K562 (cell line): ENCODE measurements around the gene CNOT4. TPM values are rescaled to one million over a fixed set of nuclear protein-coding genes. Genes with fewer than 3 reads are reported as not detected.
"Not testable (repeated sequence)": the region's sequence is repeated elsewhere in the genome, so short reads cannot be mapped to it uniquely, and the experiment has no call there.

ENCODE experiments used
- ATAC-seq: fragments of 200-7000 bp; cut with Tn5 transposase; 3 replicates; pipeline ENCODE4 v1.9.1; 2020; ENCODE audit warnings: moderate library complexity
- BruUV-seq: library from RNA; stranded (reverse); fragments of 400-500 nt; replicated peaks from 2 replicates; lab custom pipeline; 2021; lab: Mats Ljungman, UMichigan
- CTCF ChIA-PET: fragments of 300-600 bp; formaldehyde crosslinking; extraction: SDS; loops from one replicate; lab custom pipeline; 2021; ENCODE audit warnings: low intra/inter-chr PET ratio; lab: Yijun Ruan, JAX
- POLR2A ChIA-PET: fragments of 300-600, 350-650 bp; sonication (Branson Sonifier 250); formaldehyde crosslinking; extraction: SDS; loops from one replicate; lab custom pipeline; 2021; ENCODE audit warnings: antibody characterized with exemption, inconsistent platforms; lab: Yijun Ruan, JAX
- DNase-seq, 4 experiments: peaks; one replicate each; pipeline versions ENCODE4 v3.0.0 to v3.0.0-alpha.2; 2011 to 2018; ENCODE audit warnings: low spot score in 3 of 4, mixed read lengths in 3 of 4; ENCODE audit errors: extremely low read depth in 1 of 4
- FAIRE-seq: peaks from 2 replicates; lab custom pipeline; 2011; peaks lifted over from hg19 to GRCh38; lab: Jason Lieb, UNC
- H2AFZ ChIP-seq: 2 replicates; pipeline ENCODE4 v1.6.0; 2011; ENCODE audit warnings: low read depth, low read length, control low read depth, inconsistent platforms
- H3K27ac ChIP-seq: fragments of 200-600 bp; 3 replicates; pipeline ENCODE4 v1.8.0; 2011; ENCODE audit warnings: low read depth, mild to moderate bottlenecking, control low read depth, inconsistent platforms, low read length, moderate library complexity, mixed read lengths; ENCODE audit errors: extremely low read depth
- H3K27me3 ChIP-seq, 2 experiments: fragments of 300-600 bp in 1 of 2; 2 replicates in 1 of 2; 3 replicates in 1 of 2; pipeline versions ENCODE4 v1.6.0 to v1.8.0; 2011; ENCODE audit warnings: inconsistent platforms in 2 of 2, low read length in 2 of 2, mild to moderate bottlenecking in 1 of 2, mixed read lengths in 1 of 2, moderate library complexity in 1 of 2; ENCODE audit not compliant: control insufficient read depth in 2 of 2, insufficient read depth in 2 of 2
- H3K36me3 ChIP-seq: fragments of 300-600 bp; 3 replicates; pipeline ENCODE4 v1.8.0; 2011; ENCODE audit warnings: mild to moderate bottlenecking, low read length, inconsistent platforms; ENCODE audit not compliant: control insufficient read depth, insufficient read depth
- H3K4me1 ChIP-seq, 2 experiments: fragments of 200-600 bp in 1 of 2; replicated peaks in 1 of 2; 2 replicates in 1 of 2; 3 replicates in 1 of 2; pipeline versions ENCODE4 v1.5.1 to v1.8.0; 2011; ENCODE audit warnings: inconsistent platforms in 2 of 2, low read length in 2 of 2, mild to moderate bottlenecking in 1 of 2, mixed read lengths in 1 of 2, moderate library complexity in 1 of 2; ENCODE audit not compliant: control insufficient read depth in 2 of 2, insufficient read depth in 2 of 2
- H3K4me2 ChIP-seq: 2 replicates; pipeline ENCODE4 v1.6.1; 2011; ENCODE audit warnings: low read length, control low read depth, inconsistent platforms, mixed read lengths; ENCODE audit not compliant: insufficient read depth
- H3K4me3 ChIP-seq: fragments of 200-600 bp; sonication (generic), shearing (Covaris generic); 2 replicates; pipeline ENCODE4 v1.5.1; 2016; ENCODE audit warnings: control low read depth, inconsistent platforms
- H3K79me2 ChIP-seq: fragments of 200-600 bp; 3 replicates; pipeline ENCODE4 v1.8.0; 2011; ENCODE audit warnings: low read length, inconsistent platforms; ENCODE audit not compliant: control insufficient read depth, insufficient read depth
- H3K9ac ChIP-seq, 2 experiments: 2 replicates each; pipeline versions ENCODE4 v1.6.0 to v1.6.1; 2011; ENCODE audit warnings: low read depth in 2 of 2, low read length in 2 of 2, control low read depth in 1 of 2, inconsistent platforms in 1 of 2, mild to moderate bottlenecking in 1 of 2, mixed read lengths in 1 of 2; ENCODE audit not compliant: insufficient read depth in 1 of 2
- H3K9me1 ChIP-seq: one replicate; pipeline ENCODE4 v1.6.0; 2011; ENCODE audit warnings: inconsistent platforms, mild to moderate bottlenecking, low read length, moderate library complexity; ENCODE audit not compliant: control insufficient read depth, insufficient read depth
- H3K9me3 ChIP-seq: replicated peaks from 2 replicates; pipeline ENCODE4 v1.5.1; 2011; ENCODE audit warnings: low read depth, low read length, inconsistent platforms; ENCODE audit not compliant: control insufficient read depth, insufficient read depth
- H4K20me1 ChIP-seq: replicated peaks from 2 replicates; pipeline ENCODE4 v1.6.1; 2011; ENCODE audit warnings: low read length, inconsistent platforms, mixed read lengths; ENCODE audit not compliant: control insufficient read depth, insufficient read depth
- CEBPB ChIP-seq: fragments of 450-650 bp; IDR thresholded peaks from 2 replicates; pipeline ENCODE4 v1.6.1; 2016; ENCODE audit warnings: missing genetic modification characterization, missing compliant biosample characterization
- NCOA1 ChIP-seq: fragments of 450-650 bp; IDR thresholded peaks from 2 replicates; pipeline ENCODE4 v1.6.1; 2016; ENCODE audit warnings: low read depth
- WGBS: fragments of 100-300 bp; shearing (Covaris generic); methylation state at CpG from one replicate; pipeline ENCODE4 v1.1.6; 2016; ENCODE audit warnings: low coverage, mixed read lengths; ENCODE audit not compliant: insufficient coverage; ENCODE audit errors: missing lambda C conversion rate; 5-methylcytosine and 5-hydroxymethylcytosine counted together
- in situ Hi-C: fragments of 300-500 bp; cut with MboI; formaldehyde crosslinking; loops from 4 replicates; pipeline ENCODE4 v1.15.0; 2018; ENCODE audit warnings: inconsistent platforms, mixed read lengths
- intact Hi-C: fragments of 100-400 bp; cut with micrococcal nuclease; formaldehyde crosslinking; loops from 2 replicates; pipeline ENCODE4 v1.14.2; 2022
- polyA plus RNA-seq, 8 experiments: library from polyadenylated mRNA; depleted of rRNA in 4 of 8; stranded (reverse) in 5 of 8; unstranded in 3 of 8; fragments of >200 nt; fragmentation: Nextera tagmentation in 2 of 8; fragmentation: Illumina TruSeq in 1 of 8; extraction: Ambion mirVana in 2 of 8; extraction: Trizol in 1 of 8; gene quantifications; 2 replicates each; pipeline versions ENCODE4 v1.2.1 to v1.2.3, GENCODE V29; 2011 to 2014; ENCODE audit warnings: inconsistent platforms in 1 of 8, missing spikeins in 1 of 8
- total RNA-seq, 7 experiments: library from RNA; depleted of rRNA in 6 of 7; stranded (reverse); fragments of >200 nt in 6 of 7; fragmentation: Illumina TruSeq in 2 of 7; extraction: Trizol in 2 of 7; gene quantifications; 2 replicates each; pipeline versions ENCODE4 v1.2.1 to v1.2.3, GENCODE V29; 2011 to 2021; ENCODE audit warnings: low replicate concordance in 1 of 7

Gene CNOT4
- total and polyA plus RNA-seq, 9 of the 15 experiments (the other 6 are each of a cell fraction or from before 2014, with no cell fraction given) = 8.6 to 24.1 (median 15.4) TPM

DNA sequence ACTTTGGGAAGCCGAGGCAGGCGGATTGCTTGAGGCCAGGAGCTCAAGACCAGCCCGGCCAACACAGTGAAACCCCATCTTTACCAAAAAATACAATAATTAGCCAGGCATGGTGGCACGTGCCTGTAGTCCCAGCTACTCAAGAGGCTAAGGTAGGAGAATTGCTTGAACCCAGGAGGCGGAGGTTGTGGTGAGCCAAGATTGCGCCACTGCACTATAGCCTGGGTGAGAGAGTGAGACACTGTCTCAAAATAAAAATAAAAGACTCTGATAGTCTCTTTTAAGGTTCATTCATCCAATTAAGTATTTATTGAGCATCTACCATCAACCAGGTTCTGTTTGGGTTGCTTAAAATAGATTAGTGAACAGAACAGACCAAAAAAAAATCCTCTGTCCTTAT, 12.7 kb downstream of the CNOT4 start:
- POLR2A ChIA-PET = interaction anchor here (0.6 to 1.2 kb wide), 3 partner anchors 10 to 26 kb away, joined by 3 read pairs; partner anchors contain the start of gene CNOT4
- CTCF ChIA-PET = not testable (repeated sequence)

GRCh38 chr7:135493362-135493761, 16.5 kb downstream of the CNOT4 start:
- ATAC-seq (no peak), DNase-seq (no peak), FAIRE-seq (no peak)
- no peak overlapping the region for H2AFZ ChIP-seq
- H4K20me1 ChIP-seq = peaks cover 14% of the 10 kb centered on the region
- no peak overlapping the region for H3K9ac ChIP-seq
- no peaks in the 10 kb centered on the region for H3K36me3 ChIP-seq
- H3K27me3 ChIP-seq = no peaks in the 10 kb centered on the region
- H3K4me1 ChIP-seq = peaks cover 11 to 18% of the 10 kb centered on the region in 2 experiments
- CTCF ChIA-PET = no interaction called here
- no TSS peak for BruUV-seq
- in situ Hi-C loops (no loop called here), intact Hi-C loops (loop anchor here (5.0 kb wide), 1 partner anchor 81 kb away; no protein-coding TSS in a partner anchor)
- H3K9me3 ChIP-seq = no peaks in the 10 kb centered on the region
- no peak overlapping the region for H3K27ac ChIP-seq
- WGBS = 94% methylated on average over 1 of the region's 1 CpG
- no peak overlapping the region for H3K4me3 ChIP-seq
- no peak overlapping the region for H3K4me2 ChIP-seq
- H3K9me1 ChIP-seq = no peaks in the 10 kb centered on the region
- H3K79me2 ChIP-seq = peaks cover 88% of the 10 kb centered on the region
- TF ChIP-seq CEBPB (tag) = peak; percentile 45; the same call in 1 of the 2 replicates
- TF ChIP-seq NCOA1 = no peak
- POLR2A ChIA-PET = interaction anchor here (0.8 kb wide), 1 partner anchor 399 kb away, joined by 3 read pairs; no protein-coding TSS in a partner anchor

More for the DNA sequence above, 12.7 kb downstream of the CNOT4 start:
- H3K9me1 ChIP-seq, ATAC-seq, H3K36me3 ChIP-seq, H3K4me3 ChIP-seq, H3K27ac ChIP-seq, H3K4me1 ChIP-seq, in situ Hi-C loops, intact Hi-C loops, DNase-seq, FAIRE-seq: not testable (repeated sequence)
- H3K79me2 ChIP-seq = peaks cover 88% of the 10 kb centered on the region
- peak; percentile 42; the same call in 1 of the 2 replicates for TF ChIP-seq CEBPB (tag)
- TF ChIP-seq, all 486 proteins: peak for 1; not testable (repeated sequence) for 485
- WGBS = 83% methylated on average over 6 of the region's 6 CpGs
- not testable (repeated sequence) for H3K9me3 ChIP-seq, H2AFZ ChIP-seq, H3K4me2 ChIP-seq, H3K9ac ChIP-seq, H4K20me1 ChIP-seq, H3K27me3 ChIP-seq, BruUV-seq
